Measurements from ENCODE around the gene CHRM1.
"Not testable (repeated sequence)": the region's sequence is repeated elsewhere in the genome, so short reads cannot be mapped to it uniquely, and the experiment has no call there.

Gene CHRM1

GRCh38 chr11:62921201-62921572 lies at the start of gene CHRM1:
CHRM1 (minus strand) TSS chr11:62921363; CDS start chr11:62911100, 10,263 bp downstream.
- DNase-seq: no peak

DNA sequence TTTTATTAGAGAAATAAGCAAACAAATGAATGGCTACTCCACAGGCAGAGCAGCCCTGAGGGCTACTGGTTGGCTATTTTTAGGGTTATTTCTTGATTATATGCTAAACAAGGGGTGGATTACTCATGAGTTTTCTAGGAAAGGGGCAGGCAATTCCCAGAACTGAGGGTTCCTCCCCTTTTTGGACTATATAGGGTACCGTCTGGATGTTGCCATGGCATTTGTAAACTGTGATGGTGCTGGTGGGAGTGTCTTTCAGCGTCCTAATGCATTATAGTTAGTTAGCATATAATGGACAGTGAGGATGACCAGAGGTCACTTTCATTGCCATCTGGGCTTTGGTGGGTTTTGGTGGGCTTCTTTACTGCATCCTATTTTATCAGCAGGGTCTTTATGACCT lies 44.4 kb upstream of the CHRM1 start:
- no peak for DNase-seq

- DNase-seq: no peak
These were observed 41.2 kb upstream of the CHRM1 start for GRCh38 chr11:62962391-62962790.

GRCh38 chr11:62961017-62961570 lies 39.9 kb upstream of the CHRM1 start:
- no peak for DNase-seq

DNA sequence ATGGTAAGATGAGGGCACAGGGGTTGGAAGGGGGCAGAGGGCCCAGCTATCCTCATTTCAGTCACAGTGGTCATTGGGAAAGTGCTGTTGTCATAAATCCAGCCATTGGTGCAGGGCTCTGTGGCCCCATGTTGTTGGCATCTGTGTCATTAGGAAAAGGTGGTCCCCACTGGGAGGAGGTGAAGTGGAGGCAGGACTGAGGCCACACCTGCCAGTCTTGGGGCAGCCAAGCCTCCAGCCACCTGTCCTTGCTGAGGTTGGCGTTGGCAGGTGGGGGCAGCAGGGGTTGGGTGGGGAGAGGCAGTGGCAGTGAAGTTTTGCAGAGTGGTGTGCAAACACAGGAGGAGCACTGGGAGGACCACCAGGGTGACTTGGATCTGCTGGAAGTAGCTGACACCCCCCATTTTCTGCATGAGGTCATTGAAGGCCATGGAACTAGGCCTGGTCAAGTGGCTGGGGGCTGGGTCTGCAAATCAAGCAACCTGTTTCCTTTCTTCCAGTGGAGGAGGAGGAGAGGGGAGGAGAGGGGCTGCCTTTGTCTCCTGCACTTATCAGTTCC lies 38.3 kb upstream of the CHRM1 start:
- no peak for DNase-seq

DNA sequence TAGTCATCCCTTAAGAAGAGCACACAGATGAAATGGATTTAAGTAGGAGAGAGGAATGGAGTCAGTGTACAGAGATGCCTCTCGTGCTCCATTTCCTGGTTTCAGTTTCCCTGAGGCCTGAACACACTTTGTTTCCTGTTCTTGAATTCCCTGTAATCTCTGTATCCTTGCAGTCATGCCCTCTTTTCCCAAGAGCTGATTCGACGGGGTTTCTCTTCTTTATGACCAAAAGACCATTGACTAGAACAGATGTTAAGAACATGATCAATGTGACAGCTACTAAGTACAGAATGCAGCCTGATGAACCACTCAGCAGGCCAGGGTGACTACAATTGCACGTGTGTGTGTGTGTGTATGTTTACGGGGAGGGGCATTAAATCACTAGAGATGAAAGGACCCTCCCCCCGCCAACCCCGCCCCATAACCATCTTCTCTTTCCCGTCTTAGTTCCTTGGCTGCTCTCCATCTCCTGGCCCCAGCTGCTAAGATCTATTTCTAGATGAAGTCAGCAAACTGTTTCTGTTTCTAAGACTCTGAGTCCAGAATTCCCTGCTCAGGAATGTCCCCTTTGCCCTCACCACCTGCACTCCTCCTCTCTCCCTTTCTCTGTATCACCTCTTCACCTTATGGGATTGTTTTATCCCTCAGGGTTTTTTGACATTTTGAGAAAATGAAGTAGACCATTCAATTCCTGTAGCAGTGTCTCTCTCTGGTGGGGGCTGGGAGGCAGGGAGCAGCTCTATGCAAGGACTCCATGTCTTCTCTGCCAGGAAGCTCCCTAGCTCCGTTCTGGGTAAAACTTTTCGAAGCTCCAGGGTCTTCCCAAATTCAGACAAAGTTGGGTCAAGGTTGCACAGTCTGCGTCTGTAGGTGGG lies 37.6 kb upstream of the CHRM1 start:
- no peak for DNase-seq

GRCh38 chr11:62957147-62957546 lies 36.0 kb upstream of the CHRM1 start:
- DNase-seq: no peak

GRCh38 chr11:62954478-62954877 lies 33.3 kb upstream of the CHRM1 start:
- DNase-seq: no peak

DNA sequence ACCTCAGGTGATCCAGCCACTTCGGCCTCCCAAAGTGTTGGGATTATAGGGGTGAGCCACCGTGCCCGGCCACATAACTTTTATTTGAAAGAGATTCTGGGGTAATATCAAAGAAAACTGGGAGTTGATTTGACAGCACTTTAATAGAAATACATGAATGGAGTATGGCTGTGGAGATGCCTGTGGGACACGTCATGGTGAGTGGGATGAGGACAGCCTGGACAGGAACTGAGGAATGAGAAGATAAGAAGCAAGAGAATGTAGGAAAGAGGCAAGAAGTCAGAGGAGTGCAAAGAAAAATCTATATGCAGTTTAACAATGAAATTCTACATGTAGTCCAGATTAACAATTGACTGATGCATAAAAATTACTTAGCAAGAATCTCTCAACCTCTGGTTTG lies 32.6 kb upstream of the CHRM1 start:
- DNase-seq: no peak

DNA sequence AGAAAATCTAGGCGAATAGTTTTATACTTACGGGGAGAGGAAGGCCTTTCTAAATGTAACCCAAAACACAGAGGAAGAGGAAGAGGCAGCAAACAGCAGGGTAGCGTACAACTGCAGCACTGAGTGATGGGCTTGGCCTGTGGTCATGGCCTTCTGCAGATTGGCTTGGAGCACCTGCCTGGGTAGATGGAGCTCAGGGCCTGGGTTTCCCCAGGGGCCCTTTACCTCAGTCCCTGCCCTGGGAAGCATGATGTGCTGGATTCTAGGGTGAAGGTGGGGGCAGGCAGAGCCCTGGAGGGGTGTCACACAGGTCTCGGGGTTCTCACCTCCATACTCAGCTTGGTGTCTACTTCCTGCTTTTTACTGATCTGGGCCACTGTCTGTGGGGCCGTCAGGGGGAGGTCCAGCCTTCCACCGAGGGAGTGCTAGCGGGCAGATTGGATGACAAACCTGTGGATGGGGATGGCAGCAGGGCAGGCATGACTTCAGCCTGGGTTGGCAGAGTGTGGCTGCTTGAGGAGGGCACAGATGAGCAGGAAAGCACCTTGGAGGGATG lies 27.7 kb upstream of the CHRM1 start:
- DNase-seq: no peak

- not testable (repeated sequence) for DNase-seq
These were observed 24.4 kb upstream of the CHRM1 start for GRCh38 chr11:62945538-62945937.

- DNase-seq: not testable (repeated sequence)
These were observed 16.4 kb upstream of the CHRM1 start for GRCh38 chr11:62937528-62937927.

GRCh38 chr11:62934496-62934785 lies 13.3 kb upstream of the CHRM1 start:
- no peak for DNase-seq

GRCh38 chr11:62933750-62934495 lies 12.8 kb upstream of the CHRM1 start:
- no peak for DNase-seq

DNA sequence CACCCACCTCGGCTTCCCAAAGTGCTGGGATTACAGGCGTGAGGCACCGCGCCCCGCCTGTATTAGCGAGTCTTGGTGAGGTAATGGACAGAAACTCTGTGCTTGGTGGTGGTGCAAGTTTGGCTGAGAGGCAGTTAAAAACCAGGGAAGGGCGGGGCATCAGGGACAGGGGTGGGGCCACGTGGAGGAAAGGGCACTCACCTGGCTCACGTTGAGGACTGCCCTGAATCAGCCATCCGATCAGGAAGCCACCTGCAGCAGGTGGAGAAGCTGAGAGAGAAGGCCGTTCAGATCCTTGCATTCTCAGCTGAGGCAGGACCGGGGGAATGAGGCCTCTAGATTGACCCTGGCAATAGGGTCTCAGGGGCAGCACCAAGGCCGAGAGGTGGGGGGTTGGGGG lies 12.1 kb upstream of the CHRM1 start:
- no peak for DNase-seq

DNA sequence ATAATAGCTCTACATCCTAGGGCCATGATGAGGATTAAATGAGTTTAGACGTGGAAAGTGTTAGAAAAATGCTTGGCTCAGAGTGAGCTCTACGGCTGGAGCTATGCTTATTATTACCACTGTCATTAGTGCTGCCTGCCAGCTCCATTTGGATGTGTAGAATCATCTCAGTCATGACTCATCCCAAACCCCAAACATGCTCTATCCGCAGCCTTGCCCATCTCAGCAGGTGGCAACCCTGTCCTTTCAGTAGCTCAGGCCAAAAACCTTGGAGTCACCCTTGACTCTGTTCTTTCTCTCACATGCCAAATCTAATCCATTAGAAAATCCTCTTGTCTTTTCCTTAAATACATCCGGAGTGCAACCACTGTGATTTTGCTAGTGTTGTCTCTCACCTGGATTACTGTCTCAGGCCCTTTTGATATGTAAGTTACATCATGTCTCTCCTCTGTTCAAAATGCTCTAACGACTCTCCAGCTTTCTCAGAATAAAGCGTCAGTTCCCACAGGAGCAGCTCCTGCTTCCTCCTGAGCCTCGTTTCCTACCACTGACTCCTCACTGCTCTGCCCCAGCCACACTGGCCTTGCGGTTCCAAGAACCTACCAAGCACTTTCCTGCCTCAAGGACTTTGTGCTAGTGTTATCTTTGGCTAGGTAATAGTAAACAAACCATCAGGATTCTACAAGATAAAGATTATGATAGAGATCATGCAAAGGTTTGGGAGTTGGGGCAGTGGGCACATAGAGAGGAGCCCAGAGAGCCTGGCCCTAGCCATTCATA lies 10.5 kb upstream of the CHRM1 start:
- DNase-seq: no peak

DNA sequence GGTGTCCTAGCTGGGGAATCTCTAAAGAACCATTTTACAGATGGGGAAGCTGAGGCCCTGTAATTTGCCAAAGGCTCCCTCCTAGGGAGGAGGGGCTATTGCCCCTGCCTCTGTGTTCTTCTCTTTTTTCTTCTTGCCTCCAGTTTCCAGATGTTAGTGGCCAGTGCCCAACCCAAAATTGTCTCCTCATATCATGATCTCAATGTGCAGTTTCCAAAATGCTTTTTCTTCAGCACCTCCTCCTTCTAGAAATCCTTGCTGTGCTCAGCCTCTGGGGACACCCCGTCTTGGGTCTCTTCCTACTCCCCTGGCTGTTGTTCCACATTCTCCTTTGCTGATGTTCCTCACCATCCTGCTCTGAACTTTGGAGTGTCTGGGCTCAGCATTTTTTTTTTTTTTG lies 9.5 kb upstream of the CHRM1 start:
- no peak for DNase-seq

DNA sequence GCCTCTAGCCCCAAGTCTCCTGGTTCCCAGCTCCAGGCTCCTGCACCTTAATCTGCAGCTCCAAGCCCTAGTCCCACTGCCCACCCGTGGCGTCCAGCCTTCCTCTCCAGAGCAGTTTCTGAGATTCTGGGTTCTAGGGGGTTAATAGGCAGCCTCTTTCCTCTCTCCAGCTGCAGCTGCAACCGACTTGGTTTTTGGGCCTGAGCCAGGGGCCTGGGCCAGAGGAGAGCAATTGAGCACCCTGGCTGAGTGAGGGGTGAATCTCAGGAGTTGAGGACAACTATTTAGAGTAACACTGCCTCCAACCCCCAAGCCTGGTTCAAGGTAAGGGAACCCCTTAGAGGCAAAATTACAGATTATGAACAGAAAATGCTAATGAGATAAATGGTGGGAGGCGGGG lies 9.0 kb upstream of the CHRM1 start:
- DNase-seq: no peak

DNA sequence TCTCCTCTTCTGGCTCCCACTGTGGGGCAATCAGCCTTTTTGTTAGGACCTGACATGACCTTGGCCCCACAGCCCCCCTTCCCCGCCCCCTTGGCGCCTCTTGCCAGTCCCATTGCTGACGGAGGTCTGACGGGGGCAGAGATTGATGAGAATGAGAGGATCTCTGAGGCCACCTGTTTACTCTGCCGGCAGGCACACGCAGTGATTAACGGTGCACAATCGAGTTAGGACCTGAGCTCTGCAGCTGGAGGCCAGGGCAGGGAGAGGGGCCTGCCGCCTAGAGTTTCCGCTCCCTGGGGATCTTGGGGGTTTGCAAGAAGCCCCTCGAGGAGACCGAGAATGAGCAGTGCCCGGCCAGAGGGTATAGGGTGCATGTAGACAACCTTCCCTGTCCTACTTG lies 6.8 kb upstream of the CHRM1 start:
- no peak for DNase-seq

DNA sequence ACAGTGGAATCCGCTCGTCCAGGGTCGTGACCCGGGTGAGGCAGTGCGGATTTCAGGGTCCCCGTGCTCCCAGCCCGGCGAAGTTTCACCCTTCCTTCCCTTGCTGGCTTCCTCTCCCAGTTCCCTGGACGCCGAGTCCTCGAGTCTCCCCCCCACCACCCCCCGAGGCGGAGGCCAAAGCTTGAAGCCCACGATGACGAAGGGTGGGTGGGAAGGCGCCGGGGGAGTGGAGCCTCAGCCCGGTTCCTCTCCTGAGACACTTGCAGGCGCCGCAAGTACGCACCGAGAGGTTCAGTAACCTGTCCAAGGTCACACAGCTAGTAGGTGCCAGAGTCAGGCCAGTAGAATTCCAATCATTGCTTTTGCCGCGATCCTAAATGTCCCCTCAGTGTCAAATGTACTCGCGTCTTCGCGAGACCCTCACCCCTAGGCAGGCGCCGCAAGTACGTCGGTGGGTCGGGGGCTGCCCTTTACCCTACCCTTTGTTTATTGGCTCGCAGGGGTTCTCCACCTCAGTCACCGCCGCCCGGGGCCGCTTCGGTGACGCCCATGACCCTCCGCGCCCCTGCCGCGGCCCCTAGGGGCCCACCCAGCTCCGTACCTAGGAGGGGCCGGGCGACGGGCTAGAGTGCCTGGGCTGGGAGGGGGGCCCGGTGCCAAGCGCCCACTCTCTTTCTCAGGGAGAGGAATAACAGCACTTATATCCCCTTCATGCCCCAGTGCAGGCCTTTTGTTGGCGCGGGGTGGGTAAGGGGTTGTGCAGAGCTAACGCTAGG lies 5.7 kb upstream of the CHRM1 start:
- no peak for DNase-seq

- no peak for DNase-seq
These were observed 4.8 kb upstream of the CHRM1 start for GRCh38 chr11:62925745-62926679.

All from activated CD4-positive, alpha-beta T cell treated with anti-CD3 and anti-CD28 coated beads, Interleukin-2, amount 50 U/mL, for 48 hours (primary cell).